T-helper 22 cell (primary cell): ENCODE measurements around the gene C10orf90.

Experiments used
- DNase-seq: peaks from one replicate; pipeline ENCODE4 v3.0.0-alpha.2; 2020; ENCODE audit warnings: low read depth

C10orf90 gene

DNA sequence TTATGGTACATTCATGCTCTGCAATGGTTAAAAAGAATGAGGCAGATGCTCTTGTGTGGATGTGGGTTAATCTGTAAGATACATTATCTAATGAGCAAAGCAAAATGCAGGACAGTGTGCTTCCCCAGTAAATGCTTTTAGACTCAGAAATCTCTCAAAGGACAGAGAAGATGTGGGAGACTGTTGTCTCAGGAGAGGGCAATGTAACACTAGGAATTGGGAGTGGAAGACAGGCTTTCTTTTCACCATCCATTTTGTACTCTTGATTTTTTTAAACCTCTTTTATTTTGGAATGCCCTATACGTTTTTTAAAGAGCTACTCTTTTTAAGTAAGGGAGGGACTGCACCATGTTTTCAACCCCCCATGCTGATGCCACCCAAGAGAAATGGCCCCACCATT lies 204.7 kb downstream of the C10orf90 start:
- no peak for DNase-seq

DNA sequence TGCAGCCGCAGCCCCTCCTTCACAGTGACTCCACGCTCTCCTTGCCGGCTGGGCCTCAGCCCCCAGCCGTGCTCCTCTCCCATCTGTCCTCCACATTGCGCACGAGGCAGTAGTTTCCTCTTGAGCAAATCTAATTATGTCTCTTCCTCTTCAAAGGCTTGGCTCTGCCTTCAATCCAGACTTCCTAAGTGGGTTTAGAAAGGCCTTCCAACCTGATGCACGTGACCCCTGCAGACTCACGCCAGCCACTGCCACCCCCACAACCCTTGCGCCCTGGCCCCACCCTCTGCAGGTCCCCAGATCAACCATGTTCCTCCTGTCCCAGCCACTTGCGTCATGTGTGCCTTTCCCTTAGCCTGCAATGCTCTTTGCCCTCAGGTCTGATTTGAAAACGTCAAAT lies 207.2 kb downstream of the C10orf90 start:
- DNase-seq: no peak

DNA sequence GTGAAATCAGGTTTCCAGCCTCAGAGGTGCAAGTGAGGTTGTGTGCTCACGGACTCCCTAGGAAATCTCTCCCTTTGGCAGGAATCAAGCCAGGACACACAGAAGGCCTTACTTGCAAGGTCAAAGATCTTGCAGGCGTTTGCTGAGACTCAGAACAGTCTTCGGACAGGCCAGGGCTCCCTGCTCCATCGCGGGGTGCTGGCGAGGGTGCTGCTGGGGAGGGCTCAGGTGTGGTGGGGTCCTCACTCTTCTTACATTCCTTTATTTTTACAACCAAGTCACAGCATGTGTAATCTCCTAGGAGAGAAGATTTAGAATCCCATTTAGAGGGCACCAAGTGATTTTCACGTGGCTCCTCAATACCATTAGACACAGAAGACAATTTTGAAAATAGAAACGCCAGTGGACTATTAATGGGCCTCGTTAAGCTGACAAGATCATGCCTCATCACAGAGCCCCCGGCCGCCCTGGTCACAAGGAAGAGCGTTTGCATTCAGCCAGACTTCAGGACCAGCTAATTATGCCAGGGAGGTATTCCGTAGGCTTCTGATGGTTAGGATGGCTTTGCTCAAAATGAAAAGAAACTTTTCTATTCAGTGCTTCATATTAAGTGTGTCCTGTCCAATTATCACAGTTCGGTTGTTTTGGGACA lies 209.1 kb downstream of the C10orf90 start:
- no peak for DNase-seq

DNA sequence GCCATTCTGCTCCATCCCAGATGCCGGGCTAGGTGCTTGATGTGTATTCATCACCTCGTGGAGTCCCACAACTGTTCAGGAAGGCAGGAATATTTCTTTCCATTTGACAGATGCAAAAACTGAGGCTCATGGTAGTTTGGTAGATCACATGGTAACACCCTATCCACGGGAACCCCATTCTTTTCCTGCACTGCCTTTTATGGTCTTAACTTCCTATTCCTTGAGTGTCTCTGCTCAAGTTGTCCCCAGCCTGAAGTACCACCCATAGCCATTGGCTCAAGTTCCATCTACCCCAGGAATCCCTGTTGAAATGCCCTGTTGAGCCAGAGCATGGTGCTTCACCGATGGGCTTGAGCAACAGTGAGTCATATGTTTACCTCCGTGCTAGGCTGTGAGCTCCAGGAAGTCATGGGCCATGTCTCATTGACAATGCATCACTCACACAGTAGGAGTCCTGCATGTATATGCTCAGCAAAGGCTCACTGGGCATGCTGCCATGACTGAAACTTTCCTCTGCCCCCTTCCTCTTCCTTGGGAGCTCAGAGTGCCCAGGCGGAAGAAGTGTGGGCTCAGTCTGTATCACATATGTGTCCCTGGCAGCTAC lies 210.5 kb downstream of the C10orf90 start:
- no peak for DNase-seq

DNA sequence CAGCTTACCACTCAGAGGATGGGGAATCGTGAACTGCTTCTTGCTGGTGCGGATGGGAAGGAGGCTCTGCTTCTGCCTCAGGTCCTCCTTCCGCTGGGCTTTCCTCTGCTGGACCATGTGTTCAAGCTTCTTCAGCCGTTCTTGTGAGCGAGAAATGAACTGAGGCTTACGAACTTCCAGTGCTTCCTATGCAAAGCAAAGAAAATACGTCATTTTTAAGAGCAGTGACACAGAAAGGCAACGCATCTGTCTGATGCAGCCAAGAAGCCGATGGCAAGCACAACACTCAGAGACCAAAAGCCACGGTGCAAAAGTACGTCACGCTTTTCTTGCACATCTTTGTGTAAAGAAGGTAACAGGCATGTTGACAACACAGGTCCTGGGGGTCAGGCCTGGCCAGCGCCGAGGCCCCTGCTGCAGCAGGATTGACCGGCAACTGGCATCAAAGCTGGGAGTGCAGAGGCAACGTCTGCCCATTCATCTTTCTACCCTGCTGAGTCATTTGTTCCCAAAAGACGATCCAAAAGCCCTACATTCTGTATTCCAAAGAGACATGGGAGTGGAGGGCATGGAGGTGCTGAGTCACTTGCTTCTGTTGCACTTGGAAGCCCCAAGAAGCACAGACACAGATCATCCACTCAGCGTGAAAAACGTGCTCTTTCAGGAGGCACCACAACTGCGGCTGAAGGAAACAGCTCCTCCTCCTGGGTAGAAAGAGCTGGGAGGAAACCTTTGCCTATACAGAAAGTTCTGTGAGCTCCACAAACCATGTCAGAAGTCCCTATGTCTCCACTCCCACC lies 211.3 kb downstream of the C10orf90 start:
- DNase-seq: no peak

DNA sequence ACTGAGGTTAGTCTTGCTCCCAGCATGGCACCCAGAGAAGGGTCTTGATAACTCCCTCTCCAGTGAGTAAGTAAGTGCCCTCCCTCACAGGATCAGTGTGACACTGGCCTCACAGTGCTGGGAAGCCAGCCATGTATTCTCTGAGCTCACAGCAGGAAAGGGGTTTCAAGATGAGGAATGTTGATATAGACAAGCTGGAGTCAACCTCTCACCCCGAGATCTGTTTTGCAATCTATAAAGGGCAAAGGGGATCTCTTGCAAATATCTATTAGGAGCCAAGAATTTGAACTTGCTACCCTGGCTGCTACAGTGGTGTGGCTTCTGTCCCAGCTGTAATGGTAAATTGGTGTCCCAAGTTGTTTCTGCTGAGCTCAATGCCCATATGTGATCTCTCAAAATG lies 212.0 kb downstream of the C10orf90 start:
- DNase-seq: no peak

DNA sequence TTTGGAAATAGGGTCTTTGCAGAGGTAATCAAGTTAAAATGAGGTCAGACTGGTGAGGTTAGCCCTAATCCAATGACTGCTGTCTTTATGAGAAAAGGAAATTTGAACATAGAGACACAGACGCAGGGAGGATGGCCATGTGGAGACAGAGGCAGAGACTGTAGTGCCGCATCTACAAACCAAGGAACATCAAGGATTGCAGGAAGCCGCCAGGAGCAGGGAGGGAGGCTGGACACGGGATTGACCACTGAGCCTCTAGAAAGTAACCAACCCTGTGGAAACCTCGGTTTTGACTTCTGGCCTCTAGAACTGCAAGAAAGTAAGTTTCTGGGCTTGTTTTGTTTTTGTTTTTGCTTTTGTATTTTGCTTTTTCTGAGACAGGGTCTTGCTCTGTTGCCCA lies 213.9 kb downstream of the C10orf90 start:
- DNase-seq: no peak

DNA sequence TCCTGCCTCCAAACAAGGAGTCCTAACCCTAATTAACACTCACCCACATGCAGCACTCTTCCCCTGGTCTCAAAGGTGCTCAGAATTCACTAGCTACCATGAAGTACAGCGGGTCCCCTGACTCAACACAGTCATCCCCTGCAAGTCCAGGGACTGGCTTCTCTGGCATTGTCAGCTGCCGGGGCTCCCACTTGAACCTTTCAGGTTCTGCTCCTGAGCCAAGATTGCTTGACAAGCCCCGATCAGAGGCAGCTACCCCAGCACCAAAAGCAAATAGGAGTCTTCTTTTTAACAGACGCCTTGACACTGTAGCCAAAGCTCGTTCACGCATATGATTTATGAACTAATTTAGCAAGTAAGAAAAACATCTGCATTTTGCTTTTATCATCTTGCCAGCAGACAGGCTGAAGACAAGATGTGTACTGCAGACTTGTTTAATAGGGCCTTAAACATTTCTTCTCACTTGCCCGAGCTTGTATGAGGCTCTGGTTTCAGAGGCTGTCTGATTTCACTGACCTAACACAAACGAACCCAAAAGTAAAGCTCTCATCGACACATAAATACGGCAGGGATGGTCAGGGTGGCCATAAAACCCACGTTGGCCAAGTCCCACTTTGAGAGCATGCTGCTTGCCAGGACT lies 214.6 kb downstream of the C10orf90 start:
- no peak for DNase-seq

DNA sequence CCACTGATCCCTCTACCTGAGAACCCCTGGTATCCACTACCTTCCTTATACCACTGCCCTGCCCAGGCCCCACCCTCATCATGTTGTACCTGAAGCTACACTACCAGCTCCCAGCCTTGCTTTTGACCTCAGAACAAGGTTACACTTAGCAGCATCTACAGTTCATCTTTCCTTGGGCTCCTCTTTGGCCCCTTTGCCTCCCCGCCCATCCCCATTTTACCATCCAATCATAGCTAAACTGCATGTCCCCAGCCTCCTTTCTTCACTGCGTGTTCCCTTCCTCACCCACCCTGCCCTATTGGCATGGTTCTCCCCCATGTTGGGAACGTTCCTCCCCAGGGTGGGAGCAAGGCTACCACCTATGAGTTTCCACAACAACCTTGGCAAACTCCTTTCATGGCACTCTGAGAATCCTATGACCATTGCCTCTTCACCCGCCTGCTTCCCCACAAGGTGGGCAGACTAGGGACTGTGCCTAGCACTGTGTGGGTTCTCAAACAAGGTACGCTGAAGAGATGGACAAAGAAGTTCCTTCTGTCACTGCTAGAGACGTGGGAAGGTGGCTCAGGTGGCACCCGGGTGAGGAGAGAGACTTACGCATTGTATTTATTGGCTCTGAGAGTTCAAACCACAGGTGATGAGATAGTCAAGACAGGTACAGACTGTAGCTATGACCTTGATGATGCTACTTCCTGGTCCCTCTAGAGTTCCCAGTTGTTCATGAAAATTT lies 215.3 kb downstream of the C10orf90 start:
- DNase-seq: no peak

DNA sequence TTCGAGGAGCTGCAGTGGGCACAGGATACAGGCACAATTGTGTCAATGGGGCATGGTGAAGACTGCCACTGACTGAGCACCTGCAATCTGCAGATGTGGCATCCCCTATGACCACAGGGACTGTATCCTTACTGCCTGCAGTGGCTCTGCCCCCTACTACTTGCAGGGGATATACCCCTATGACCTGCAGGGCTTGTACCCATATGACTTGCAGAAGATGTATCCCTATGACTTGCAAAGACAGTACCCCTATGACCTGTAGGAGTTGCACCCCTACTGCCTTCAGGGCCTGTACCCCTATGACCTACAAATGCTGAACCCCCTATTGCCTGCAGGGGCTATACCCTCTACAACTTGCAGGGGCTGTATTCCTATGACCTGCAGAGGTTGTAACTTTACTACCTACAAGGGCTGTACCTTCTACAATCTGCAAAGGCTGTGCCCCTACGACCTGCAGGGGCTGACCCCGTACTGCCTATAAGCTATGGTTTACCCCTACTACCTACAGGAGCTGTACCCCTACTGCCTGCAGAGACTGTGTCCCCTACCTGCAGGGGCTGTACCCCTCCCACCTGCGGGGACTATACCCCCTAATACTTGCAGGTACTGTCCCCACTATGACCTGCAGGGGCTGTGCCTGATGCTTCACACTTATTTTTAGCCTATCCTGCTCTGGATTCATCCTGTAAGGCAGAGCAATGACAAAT lies 216.3 kb downstream of the C10orf90 start:
- DNase-seq: no peak

DNA sequence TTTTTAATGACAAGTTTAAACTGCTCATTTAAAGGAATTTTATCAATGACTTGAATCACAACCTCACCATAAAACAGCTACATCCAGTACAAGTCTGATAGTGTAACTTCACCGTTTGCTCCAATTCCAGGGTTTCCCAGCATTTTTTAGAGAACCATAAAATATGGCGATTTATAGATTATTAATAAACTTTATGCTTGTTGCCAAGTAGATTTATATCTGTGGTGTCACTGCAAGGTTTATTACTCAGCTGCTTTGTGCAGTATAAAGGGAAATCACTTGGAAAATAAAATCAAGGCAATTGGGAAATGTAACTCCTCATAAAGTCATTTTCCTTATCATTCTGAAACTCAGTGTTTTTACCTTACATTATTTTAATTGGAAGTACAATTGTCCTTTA lies 218.2 kb downstream of the C10orf90 start:
- no peak for DNase-seq

DNA sequence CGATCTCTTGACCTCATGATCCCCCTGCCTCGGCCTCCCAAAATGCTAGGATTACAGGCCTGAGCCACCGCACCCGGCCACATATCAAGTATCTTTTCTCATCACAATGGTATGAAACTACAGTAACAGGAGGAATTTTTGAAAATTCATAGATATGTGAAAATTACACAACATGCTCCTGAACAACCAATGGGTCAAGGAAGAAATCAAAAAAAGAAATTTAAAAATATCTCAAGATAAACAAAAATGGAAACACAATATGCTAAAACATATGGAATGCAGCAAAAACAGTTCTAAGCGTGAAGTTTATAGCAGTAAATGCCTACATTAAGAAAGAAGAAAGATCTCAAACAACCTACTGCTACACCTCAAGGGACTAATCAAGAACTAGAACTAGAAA lies 222.4 kb downstream of the C10orf90 start:
- no peak for DNase-seq

DNA sequence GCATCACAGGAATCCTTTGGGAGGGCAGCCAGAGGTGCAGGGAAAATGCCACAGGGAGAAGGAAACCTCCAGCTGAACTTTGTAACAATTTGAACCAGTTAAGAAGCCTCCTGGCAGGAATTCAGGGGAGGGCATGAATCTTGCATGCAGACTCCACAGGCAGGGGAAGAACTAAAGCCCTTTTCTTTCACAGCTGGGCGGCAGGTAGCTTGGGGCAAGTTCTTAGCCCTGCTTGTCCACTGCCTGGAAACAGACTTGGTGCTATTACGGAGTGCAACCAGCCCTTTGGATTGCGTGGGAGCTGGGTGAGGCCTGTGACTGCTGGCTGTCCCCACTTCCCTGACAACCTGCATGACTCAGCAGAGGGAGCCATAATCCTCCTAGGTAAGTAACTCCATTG lies 230.6 kb downstream of the C10orf90 start:
- no peak for DNase-seq

DNA sequence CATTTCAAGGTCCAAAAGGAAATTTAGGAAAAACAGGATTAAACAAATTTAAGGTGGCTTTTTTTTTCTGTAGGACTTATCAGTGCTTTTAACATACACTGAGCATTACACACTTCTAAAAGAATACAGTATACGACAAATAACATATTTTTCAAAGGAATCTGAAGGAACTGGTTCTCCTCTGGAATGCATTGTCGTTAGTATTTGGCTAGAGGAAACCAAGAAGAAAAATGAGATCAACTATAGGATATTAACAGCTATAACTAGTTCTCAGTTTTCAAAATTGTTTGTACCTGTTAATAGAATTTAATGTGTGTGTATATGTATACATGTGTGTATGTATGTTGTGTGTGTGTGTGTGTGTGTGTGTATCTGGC lies 232.1 kb downstream of the C10orf90 start:
- DNase-seq: no peak

DNA sequence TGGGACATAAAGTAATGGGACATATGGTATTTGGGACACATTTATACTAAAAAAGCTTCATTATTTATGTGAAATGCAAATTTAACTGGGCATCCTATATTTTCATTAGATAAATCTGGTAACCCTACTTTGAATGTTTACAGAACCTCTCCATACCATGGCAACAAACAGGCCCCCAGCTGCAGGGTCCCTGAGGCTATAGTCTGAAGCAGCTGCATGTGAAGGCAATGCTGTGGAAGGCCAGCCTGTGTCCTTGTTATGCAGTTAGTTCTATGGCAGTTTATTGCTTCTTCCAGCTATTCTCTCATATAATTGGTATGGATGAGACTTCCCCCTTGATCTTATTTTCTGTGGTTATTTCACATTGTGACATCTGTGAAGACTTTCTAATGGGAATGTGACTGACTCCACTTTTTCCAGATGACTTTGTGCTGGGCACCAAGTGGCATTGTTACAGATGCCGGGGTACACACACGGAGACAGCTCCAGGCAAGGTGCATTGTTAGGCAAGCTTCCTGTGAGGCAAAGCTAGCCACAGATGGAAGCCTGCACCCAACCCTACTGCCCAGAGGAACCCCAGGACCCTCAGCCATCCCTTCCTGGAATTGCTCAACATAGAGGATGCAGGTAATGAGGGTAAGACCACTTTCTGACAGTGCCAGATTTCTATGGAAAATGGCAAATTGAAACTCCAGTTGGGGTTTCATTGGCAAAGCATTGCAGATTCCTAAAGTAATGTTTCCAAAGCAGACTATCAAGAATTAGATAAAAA lies 232.7 kb downstream of the C10orf90 start:
- DNase-seq: no peak

DNA sequence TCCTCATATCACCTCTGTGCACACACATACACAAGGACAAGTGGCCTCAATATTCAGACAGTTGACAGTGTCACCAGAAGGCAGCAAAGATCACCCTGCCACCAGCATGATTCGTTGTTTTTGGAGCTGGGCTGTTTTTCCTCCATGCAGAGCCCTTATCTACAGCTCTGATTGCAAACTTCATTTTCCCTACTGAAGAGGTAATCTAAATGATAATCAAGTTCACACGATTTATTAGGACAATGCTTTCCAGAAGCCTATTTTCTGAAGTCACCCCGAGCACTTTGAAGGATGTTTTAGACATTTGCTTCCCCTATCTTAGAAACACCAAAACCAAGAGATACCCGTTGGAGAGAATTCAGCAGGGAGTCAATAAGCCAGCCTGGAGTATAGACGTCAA lies 236.3 kb downstream of the C10orf90 start:
- no peak for DNase-seq

DNA sequence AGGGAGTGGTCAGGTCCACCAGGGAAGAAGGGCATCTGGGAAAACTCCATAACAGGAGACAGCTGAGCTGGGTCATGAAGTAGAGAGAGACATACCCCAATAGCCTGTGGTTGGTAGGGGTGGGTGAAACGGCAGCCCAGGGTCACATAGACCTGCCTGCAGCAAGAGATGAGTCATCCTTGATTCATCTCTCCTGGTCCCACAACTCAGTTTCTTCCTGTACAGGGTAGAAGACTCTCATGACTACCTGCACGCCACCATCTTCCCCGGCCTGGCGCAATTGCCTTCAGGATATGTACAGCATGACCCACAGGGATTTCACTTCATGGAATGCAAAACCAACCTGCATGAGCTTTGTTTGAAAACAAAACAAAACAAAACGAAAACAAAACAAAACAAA lies 237.1 kb downstream of the C10orf90 start:
- no peak for DNase-seq

DNA sequence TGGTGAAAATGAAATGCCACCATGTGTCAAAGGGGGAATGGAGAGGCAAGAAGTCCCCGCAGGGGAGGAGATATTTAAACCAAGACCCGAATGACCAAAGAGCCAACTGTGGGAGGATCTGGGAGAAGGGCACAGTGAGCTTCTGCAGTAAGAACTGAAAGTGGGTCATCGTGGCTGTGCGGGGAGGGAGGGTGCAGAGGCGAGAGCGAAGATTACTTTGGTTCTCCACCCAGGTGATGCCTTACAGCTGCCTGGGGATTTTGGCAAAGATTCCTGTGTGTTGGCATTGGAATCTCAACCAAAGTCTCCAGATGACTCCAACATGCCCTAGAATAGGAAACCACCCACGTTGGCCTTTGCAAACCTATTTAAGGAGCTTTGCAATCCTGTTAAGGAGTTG lies 238.0 kb downstream of the C10orf90 start:
- no peak for DNase-seq

DNA sequence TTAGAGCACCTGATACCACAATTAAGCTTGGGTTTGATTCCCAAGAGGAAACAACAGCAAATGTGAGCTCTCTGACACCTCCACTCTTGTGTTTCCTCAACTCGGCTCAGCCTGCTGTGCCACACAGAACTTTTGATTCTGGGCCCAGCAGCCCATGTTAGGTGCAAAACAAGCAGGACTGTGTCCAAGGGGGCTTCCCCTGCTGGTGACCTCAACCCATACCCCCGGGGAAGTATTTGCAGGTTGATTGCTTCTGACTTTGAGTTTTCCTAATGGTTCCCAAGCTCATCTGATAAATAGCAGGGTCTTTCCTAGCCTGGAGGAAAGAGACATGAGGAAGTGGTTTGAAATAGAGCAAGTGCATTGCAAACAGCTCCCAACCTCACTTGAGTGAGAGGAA lies 238.7 kb downstream of the C10orf90 start:
- DNase-seq: no peak

DNA sequence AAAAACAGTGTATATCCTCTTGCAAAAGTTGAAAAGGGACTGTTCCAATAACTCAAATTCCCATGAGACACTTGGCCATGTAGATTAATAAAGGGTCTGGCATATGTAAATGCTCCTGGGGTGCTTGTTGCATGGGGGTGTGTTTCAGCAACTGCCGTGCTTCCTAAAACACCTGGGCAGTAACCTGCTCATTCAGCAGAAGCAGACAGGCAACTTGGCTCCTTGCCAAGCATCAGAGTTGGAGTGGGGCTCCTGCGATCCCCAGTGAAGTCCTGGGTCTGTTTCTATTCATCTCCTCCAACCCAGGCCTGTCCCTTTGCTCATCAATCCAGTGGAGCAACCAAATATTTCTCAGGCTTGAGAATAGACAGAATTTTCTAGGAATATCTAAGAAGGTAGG lies 240.0 kb downstream of the C10orf90 start:
- no peak for DNase-seq

DNA sequence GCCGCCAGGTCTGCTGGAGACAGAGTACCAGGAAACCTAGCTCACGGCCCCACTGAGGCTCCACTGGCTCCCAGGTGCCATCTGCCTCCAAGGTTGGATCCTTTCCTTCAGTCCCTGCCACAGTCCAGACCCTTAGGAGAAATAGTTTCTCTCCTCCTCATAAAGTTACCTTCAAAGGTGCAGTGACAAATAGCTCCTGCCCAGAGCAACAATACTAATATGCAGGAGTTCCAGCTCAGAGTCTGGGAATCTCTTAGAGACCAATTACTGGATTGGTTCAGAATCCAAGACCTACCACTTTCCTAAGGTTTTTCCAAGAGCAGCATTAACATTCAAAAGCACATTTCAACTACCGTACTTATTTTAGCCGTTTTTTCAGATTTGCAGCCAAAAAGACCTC lies 241.2 kb downstream of the C10orf90 start:
- DNase-seq: no peak
